ENCODE data around the gene IP6K1.

IP6K1 gene

GRCh38 chr3:49725906-49726681, 60.2 kb downstream of the IP6K1 start:
- no peak for DNase-seq (ENCODE audit: extremely low spot score)
- ChIA-PET POLR2A (no interaction called here), CTCF (no interaction called here)
- no peak for TF ChIP-seq CTBP1 (IDR thresholded peaks at IDR 0.05; ENCODE audit: borderline replicate concordance)
- TF ChIP-seq L3MBTL2 (conservative IDR thresholded peaks at IDR 0.05): no peak
- no peak for TF ChIP-seq NFRKB (IDR thresholded peaks at IDR 0.05)
- TF ChIP-seq ARNT (IDR thresholded peaks at IDR 0.05): no peak
- no peak for TF ChIP-seq BHLHE40 (IDR thresholded peaks at IDR 0.05; ENCODE audit: borderline replicate concordance)
- no peak for TF ChIP-seq FOXA1 (IDR thresholded peaks at IDR 0.05)
- TF ChIP-seq TARDBP (IDR thresholded peaks at IDR 0.05): no peak
- TF ChIP-seq PKNOX1 (IDR thresholded peaks at IDR 0.05): no peak
- TF ChIP-seq ZNF384 (IDR thresholded peaks at IDR 0.05): no peak
- TF ChIP-seq HDGF (IDR thresholded peaks at IDR 0.05; ENCODE audit: borderline replicate concordance): no peak
- TF ChIP-seq FOXK2 (IDR thresholded peaks at IDR 0.05): no peak
- no peak for TF ChIP-seq SUZ12 (IDR thresholded peaks at IDR 0.05)
- TF ChIP-seq FOXM1 (IDR thresholded peaks at IDR 0.05; ENCODE audit: borderline replicate concordance): no peak

DNA sequence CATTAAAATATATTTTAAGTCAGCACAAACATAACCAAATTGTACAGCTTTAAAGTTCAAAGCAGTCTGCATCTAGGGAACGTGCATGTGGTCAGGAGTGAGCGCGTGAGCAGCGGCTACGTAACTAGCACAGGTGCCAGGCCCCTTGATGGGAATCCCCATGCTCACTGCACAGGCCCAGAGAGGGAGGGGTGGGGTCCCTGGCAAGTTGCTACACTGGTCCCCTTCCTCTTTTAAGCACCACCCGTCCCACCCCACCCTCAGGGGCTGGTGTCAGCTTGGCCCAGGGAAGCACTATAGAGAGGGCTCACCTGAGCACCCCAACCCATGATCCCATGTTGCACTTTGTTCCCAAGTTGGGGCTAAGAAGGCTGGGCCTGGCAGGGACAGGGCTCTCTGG, 61.8 kb downstream of the IP6K1 start:
- CTCF ChIA-PET: interaction anchor here (1.0 kb wide), 1 partner anchor 23 kb away, joined by 5 read pairs; no protein-coding TSS in a partner anchor
- TF ChIP-seq BHLHE40 (IDR thresholded peaks at IDR 0.05; ENCODE audit: borderline replicate concordance) (no peak), NFRKB (IDR thresholded peaks at IDR 0.05) (no peak), HDGF (IDR thresholded peaks at IDR 0.05; ENCODE audit: borderline replicate concordance) (0 out of 2 replicates have a peak, but pooled peaks have one; percentile 28)
- POLR2A ChIA-PET: interaction anchor here (0.6 to 1.7 kb wide), 4 partner anchors 8 to 62 kb away, joined by 3 to 4 read pairs (median 4); partner anchors contain the start of gene IP6K1
- DNase-seq (ENCODE audit: extremely low spot score): no peak

DNA sequence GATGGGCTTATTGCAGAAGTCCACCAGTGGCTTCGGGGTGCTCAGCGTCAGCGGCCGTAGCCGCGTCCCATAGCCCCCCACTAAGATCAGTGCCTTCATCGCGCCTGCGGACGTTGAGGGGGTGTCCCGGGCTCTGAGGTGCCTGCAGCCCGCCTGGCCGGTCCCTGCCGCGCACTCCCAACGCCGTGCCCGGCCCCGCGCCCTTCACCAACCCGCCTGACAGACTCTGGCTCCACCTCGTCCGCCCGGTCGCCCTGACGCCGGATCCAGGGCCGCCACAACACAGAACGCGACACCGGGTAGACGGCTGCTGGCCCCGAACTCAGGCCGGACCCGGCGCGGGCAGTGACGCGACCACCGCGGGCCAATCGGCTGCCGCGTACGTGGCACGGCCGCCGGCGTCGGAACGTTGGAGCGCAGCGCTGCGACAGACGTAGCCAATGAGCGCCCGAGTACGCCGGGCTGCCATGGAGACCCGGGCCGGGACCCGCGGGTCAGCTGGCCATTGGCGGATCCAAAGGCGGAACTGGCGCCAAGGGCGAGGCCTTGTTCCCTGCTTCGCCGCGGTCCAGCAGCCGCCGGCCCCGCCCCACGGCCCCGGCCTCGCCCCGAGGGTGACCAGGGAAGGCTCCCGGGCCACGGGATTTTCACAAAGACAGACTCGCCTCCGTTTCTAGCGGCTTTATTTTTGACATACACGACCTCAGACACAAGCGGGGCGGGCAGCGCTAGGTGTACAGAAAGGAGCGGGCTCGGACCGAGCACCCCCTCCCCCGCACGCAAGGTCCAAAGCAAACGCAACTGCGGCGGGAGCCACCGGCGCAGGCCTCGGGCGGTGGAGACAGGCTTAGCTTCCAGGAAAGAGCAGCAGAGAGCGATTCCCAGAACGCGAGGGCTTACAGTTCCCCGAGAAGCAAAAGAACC, 62.5 kb downstream of the IP6K1 start, which contains the start of gene GMPPB:
Gene GMPPB, minus strand, starts transcription at position 324 of the 924 bp plus-strand sequence. Its CDS starts 225 bp downstream, at position 99.
- CTCF ChIA-PET: interaction anchor here (1.0 kb wide), 1 partner anchor 23 kb away, joined by 5 read pairs; no protein-coding TSS in a partner anchor
- DNase-seq (ENCODE audit: extremely low spot score): peak; percentile 96
- TF ChIP-seq ELF4 (IDR thresholded peaks at IDR 0.05): 0 out of 2 replicates have a peak, but pooled peaks have one; percentile 39
- no peak for TF ChIP-seq PKNOX1 (IDR thresholded peaks at IDR 0.05)
- peak; percentile 60 for TF ChIP-seq L3MBTL2 (conservative IDR thresholded peaks at IDR 0.05)
- no peak for TF ChIP-seq FOXM1 (IDR thresholded peaks at IDR 0.05; ENCODE audit: borderline replicate concordance)
- TF ChIP-seq LEF1 (IDR thresholded peaks at IDR 0.05; ENCODE audit: borderline replicate concordance): no peak
- POLR2A ChIA-PET: interaction anchor here (0.6 to 1.7 kb wide), 6 partner anchors 8 to 84 kb away, joined by 3 to 4 read pairs (median 4); partner anchors contain the start of gene IP6K1

GRCh38 chr3:49723296-49723627, 63.1 kb downstream of the IP6K1 start:
- ChIA-PET POLR2A (interaction anchor here (0.7 to 1.7 kb wide), 4 partner anchors 9 to 84 kb away, joined by 3 to 4 read pairs (median 4); no protein-coding TSS in a partner anchor), CTCF (no interaction called here)
- no peak for TF ChIP-seq SP1 (IDR thresholded peaks at IDR 0.05)
- peak; percentile 66; the same call in 1 of the 2 replicates for TF ChIP-seq L3MBTL2 (conservative IDR thresholded peaks at IDR 0.05)
- no peak for TF ChIP-seq BHLHE40 (IDR thresholded peaks at IDR 0.05; ENCODE audit: borderline replicate concordance)
- no peak for DNase-seq (ENCODE audit: extremely low spot score)

DNA sequence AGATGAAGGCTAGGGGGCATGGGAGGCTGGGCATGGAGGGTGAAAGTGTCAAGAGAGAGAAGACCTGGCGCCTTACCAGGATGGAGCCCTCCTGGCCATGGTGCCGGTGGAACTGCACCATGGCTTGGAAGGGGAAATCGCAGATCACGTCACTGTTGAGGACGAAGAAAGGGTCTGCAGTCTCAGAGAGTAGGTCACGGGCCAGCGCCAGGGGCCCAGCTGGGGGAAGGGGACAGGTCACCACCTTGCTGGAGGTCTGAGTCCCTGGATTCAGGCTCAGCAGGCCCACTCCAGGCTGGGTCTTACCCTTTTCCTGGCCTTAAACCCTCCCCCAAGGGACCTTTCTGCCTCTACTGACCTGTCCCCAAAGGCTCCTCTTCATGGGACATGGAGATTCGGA, 63.4 kb downstream of the IP6K1 start:
- POLR2A ChIA-PET: interaction anchor here (1.2 to 1.9 kb wide), 4 partner anchors 9 to 85 kb away, joined by 3 to 6 read pairs (median 4); no protein-coding TSS in a partner anchor
- CTCF ChIA-PET: no interaction called here
- no peak for TF ChIP-seq LEF1 (IDR thresholded peaks at IDR 0.05; ENCODE audit: borderline replicate concordance)
- no peak for TF ChIP-seq NFRKB (IDR thresholded peaks at IDR 0.05)
- no peak for TF ChIP-seq FOXK2 (IDR thresholded peaks at IDR 0.05)
- no peak for TF ChIP-seq ELF4 (IDR thresholded peaks at IDR 0.05)
- no peak for TF ChIP-seq TARDBP (IDR thresholded peaks at IDR 0.05)
- TF ChIP-seq PKNOX1 (IDR thresholded peaks at IDR 0.05): no peak
- no peak for TF ChIP-seq SUZ12 (IDR thresholded peaks at IDR 0.05)
- DNase-seq (ENCODE audit: extremely low spot score): no peak
